GM12891 (cell line): ENCODE results near the gene UBALD2. TPM values are rescaled to one million over a fixed set of nuclear protein-coding genes. Genes with fewer than 3 reads are reported as not detected.
"Not testable (repeated sequence)": the region's sequence is repeated elsewhere in the genome, so short reads cannot be mapped to it uniquely, and the experiment has no call there.

Experiments used
- DNase-seq: peaks from one replicate; pipeline ENCODE4 v3.0.0; 2011; ENCODE audit warnings: low spot score; ENCODE audit not compliant: insufficient read length
- FAIRE-seq: peaks from 2 replicates; lab custom pipeline; 2011; peaks lifted over from hg19 to GRCh38; lab: Jason Lieb, UNC
- PAX5 ChIP-seq: IDR thresholded peaks from 2 replicates; pipeline ENCODE4 v1.6.1; 2011; ENCODE audit warnings: low read length, moderate library complexity, mild to moderate bottlenecking; ENCODE audit not compliant: insufficient read depth, severe bottlenecking
- POLR2A ChIP-seq: IDR thresholded peaks from 2 replicates; pipeline ENCODE4 v1.6.1; 2011; ENCODE audit warnings: low read depth, low read length, control low read depth
- POLR2AphosphoS5 ChIP-seq: IDR thresholded peaks from 2 replicates; pipeline ENCODE4 v1.6.1; 2011; ENCODE audit warnings: low read depth, low read length, control low read depth
- POU2F2 ChIP-seq: IDR thresholded peaks from 2 replicates; pipeline ENCODE4 v1.6.1; 2011; ENCODE audit warnings: low read depth, mild to moderate bottlenecking, control low read depth, low read length, moderate library complexity
- SPI1 ChIP-seq: IDR thresholded peaks from 2 replicates; pipeline ENCODE4 v1.6.1; 2011; ENCODE audit warnings: low read depth, low read length, control low read depth
- TAF1 ChIP-seq: IDR thresholded peaks from 2 replicates; pipeline ENCODE4 v1.6.1; 2011; ENCODE audit warnings: low read depth, low read length, control low read depth
- polyA plus RNA-seq: library from polyadenylated mRNA; unstranded; fragments of >200 nt; gene quantifications from one replicate; pipeline ENCODE4 v1.2.1, GENCODE V29; 2012; ENCODE audit warnings: low read depth, missing spikeins, inconsistent platforms; ENCODE audit not compliant: missing spikeins

UBALD2 gene
- 86.1 TPM for polyA plus RNA-seq

GRCh38 chr17:76264755-76265623, at the start of gene UBALD2:
Gene UBALD2, plus strand, starts transcription at chr17:76265348. Its CDS starts 158 bp downstream, at chr17:76265506.
- TF ChIP-seq TAF1 (peak; percentile 56; the same call in 1 of the 2 replicates), SPI1 (peak; percentile 44; the same call in 1 of the 2 replicates), PAX5 (no peak), POU2F2 (no peak)
- FAIRE-seq (peak; percentile 82), DNase-seq (peak; percentile 88)

DNA sequence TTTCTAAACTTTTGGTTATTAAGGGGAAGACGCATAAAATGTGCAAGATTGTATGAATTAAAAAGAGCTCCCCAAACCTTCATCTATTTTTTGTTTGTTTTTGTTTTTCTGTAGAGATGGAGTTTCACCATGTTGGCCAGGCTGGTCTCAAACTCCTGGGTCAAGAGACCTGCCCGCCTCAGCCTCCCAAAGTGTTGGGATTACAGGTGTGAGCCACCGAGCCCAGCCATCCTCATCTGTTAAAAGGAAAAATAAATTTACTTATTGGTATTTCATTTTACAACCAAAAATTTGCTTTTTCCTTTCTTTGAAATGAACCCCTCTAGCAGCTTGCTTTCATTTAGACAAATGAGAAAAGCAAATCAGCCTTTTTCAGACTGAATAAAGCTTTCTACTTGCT, 48.1 kb upstream of the UBALD2 start:
- FAIRE-seq (no peak), DNase-seq (no peak)
- TF ChIP-seq POLR2AphosphoS5 (no peak), PAX5 (no peak), POU2F2 (no peak), POLR2A (no peak), SPI1 (no peak), TAF1 (no peak)

DNA sequence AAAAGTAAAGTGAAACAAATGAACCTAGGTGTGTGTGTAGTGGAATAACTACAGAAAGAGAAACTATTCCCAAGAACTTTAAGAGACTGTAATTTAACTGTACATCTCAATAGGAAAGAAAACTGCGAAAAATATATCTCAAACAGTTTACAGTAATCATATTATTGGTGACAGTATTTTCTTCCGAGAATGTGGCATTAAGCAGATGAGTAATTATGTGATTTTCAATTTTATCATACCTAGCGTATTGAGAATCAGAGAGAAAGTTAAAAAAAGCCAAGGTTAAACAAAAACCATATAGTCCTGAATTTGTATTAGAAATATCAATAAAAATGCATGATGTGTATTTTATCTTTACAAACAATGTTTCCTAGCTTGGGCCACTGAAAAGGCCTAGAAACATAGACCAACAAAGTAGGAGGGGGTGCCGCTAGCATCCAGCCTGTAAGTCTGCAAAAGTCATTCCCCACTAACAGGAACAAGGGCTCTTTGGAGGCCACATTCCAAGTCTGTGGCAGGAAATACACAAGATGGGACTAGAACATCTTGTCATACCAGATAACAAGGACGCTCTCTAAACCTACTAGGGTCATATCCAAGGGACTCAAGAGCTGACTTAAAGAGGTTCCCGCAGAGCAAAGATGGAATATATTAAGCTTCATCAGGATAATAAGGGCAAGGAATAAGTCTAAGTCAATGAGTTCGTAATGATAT, 45.3 kb upstream of the UBALD2 start:
- no peak for FAIRE-seq
- DNase-seq = no peak
- no peak for TF ChIP-seq PAX5
- no peak for TF ChIP-seq SPI1
- TF ChIP-seq POLR2A = no peak
- no peak for TF ChIP-seq POU2F2
- TF ChIP-seq TAF1 = no peak
- TF ChIP-seq POLR2AphosphoS5 = no peak

DNA sequence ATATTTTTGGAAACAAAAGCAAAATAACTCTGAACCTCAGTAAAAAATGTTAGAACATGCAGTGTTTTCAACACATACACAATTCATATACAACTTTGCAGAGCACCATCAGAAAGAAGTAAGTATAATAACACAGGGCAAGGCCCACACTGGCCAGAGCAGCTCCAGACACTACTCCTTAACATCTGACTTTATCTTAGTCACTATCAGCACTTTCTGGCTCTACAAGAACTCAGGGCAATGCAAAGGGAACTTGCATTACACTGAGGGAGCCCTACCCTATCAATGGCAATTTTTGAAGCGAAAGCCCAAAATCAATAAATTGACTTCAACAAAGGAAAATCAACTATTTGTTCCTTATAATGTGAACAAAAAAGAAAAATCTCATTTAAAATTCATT, 41.3 kb upstream of the UBALD2 start:
- no peak for FAIRE-seq
- no peak for DNase-seq

GRCh38 chr17:76225373-76226086, 39.6 kb upstream of the UBALD2 start:
- not testable (repeated sequence) for FAIRE-seq, DNase-seq

More for the DNA sequence above, 41.3 kb upstream of the UBALD2 start:
- TF ChIP-seq POLR2A (no peak), TAF1 (no peak), PAX5 (no peak), SPI1 (no peak), POLR2AphosphoS5 (no peak), POU2F2 (no peak)

GRCh38 chr17:76226749-76227148, 38.4 kb upstream of the UBALD2 start:
- not testable (repeated sequence) for DNase-seq, FAIRE-seq

DNA sequence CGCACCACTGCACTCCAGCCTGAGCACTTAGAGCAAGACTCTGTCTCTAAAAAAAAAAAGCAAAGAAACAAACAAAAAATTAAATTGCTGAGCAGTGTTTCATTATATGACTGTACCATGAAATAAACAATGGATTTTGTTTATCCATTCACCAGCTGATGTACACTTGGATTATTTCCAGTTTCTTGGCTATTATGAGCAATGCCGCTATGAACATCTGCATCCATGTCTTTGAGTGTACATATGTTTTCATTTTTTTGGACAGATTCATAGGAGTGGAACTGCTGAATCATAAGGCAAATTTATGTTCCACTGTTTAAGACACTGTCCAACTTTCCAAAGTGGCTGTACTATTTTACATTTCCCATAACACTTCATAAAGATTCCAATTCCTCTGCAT, 32.8 kb upstream of the UBALD2 start:
- FAIRE-seq (no peak), DNase-seq (no peak)
- TF ChIP-seq PAX5 (no peak), POLR2A (no peak), SPI1 (no peak), POLR2AphosphoS5 (no peak), TAF1 (no peak), POU2F2 (no peak)

- no peak for TF ChIP-seq POLR2AphosphoS5
- no peak for TF ChIP-seq TAF1
- TF ChIP-seq POLR2A = no peak
- TF ChIP-seq SPI1 = no peak
- TF ChIP-seq POU2F2 = no peak
- no peak for TF ChIP-seq PAX5
- no peak for DNase-seq
- FAIRE-seq = no peak
Measured at GRCh38 chr17:76233588-76234353, 31.4 kb upstream of the UBALD2 start.

- DNase-seq (no peak), FAIRE-seq (no peak)
- no peak for TF ChIP-seq POU2F2
- TF ChIP-seq SPI1 = no peak
- TF ChIP-seq POLR2AphosphoS5 = no peak
- no peak for TF ChIP-seq POLR2A
- no peak for TF ChIP-seq PAX5
- no peak for TF ChIP-seq TAF1
Measured at GRCh38 chr17:76234354-76234679, 30.8 kb upstream of the UBALD2 start.
